ENCODE data around the gene TSPYL2.

Gene TSPYL2

GRCh38 chrX:53082773-53083616 is 828 bp downstream of the TSPYL2 start:
- Histone ChIP-seq H3K27ac (peak overlapping the region; percentile 97), H3K4me3 (peak overlapping the region; percentile 88 to 92), H3K36me3 (peaks cover 8 to 21% (median 9%) of the 10 kb centered on the region in 3 donors), H3K4me1 (peaks cover 0 to 49% (median 11%) of the 10 kb centered on the region in 4 donors), H3K27me3 (no peaks in the 10 kb centered on the region), H3K9me3 (no peaks in the 10 kb centered on the region)
- DNase-seq = no peak
- TF ChIP-seq, protein P1, sequence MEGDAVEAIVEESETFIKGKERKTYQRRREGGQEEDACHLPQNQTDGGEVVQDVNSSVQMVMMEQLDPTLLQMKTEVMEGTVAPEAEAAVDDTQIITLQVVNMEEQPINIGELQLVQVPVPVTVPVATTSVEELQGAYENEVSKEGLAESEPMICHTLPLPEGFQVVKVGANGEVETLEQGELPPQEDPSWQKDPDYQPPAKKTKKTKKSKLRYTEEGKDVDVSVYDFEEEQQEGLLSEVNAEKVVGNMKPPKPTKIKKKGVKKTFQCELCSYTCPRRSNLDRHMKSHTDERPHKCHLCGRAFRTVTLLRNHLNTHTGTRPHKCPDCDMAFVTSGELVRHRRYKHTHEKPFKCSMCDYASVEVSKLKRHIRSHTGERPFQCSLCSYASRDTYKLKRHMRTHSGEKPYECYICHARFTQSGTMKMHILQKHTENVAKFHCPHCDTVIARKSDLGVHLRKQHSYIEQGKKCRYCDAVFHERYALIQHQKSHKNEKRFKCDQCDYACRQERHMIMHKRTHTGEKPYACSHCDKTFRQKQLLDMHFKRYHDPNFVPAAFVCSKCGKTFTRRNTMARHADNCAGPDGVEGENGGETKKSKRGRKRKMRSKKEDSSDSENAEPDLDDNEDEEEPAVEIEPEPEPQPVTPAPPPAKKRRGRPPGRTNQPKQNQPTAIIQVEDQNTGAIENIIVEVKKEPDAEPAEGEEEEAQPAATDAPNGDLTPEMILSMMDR (IDR thresholded peaks at IDR 0.05) = no peak
- intact Hi-C loops (cut with DNase I; ENCODE audit: low total_unique reads) = no loop called here

- TF ChIP-seq, protein P1 (IDR thresholded peaks at IDR 0.05) = no peak
- Histone ChIP-seq H3K27ac (peak overlapping the region; percentile 97), H3K4me3 (peak overlapping the region; percentile 88 to 92)
Observed at GRCh38 chrX:53084043-53084570, 1.9 kb downstream of the TSPYL2 start.

GRCh38 chrX:53084863-53085262 is 2.7 kb downstream of the TSPYL2 start:
- DNase-seq = no peak
- Histone ChIP-seq H3K9me3 (no peaks in the 10 kb centered on the region), H3K36me3 (peaks cover 8 to 21% (median 9%) of the 10 kb centered on the region in 3 donors), H3K27me3 (no peaks in the 10 kb centered on the region), H3K27ac (peak overlapping the region; percentile 97), H3K4me3 (peak overlapping the region; percentile 88 to 92), H3K4me1 (peaks cover 0 to 50% (median 12%) of the 10 kb centered on the region in 4 donors)
- intact Hi-C loops (cut with DNase I; ENCODE audit: low total_unique reads) = no loop called here
- TF ChIP-seq, protein P1 (IDR thresholded peaks at IDR 0.05) = no peak

More at GRCh38 chrX:53084043-53084570, 1.9 kb downstream of the TSPYL2 start:
- Histone ChIP-seq H3K36me3 (peaks cover 8 to 21% (median 9%) of the 10 kb centered on the region in 3 donors), H3K4me1 (peaks cover 0 to 50% (median 12%) of the 10 kb centered on the region in 4 donors), H3K9me3 (no peaks in the 10 kb centered on the region), H3K27me3 (no peaks in the 10 kb centered on the region)
- intact Hi-C loops (cut with DNase I; ENCODE audit: low total_unique reads) = no loop called here
- no peak for DNase-seq

GRCh38 chrX:53085661-53086229 is 3.6 kb downstream of the TSPYL2 start:
- DNase-seq = no peak
- Histone ChIP-seq H3K27ac (peak overlapping the region; percentile 82 to 97), H3K4me1 (peaks cover 0 to 47% (median 12%) of the 10 kb centered on the region in 4 donors), H3K27me3 (no peaks in the 10 kb centered on the region), H3K4me3 (peak overlapping the region in 1 of 2 donors; percentile 52), H3K9me3 (no peaks in the 10 kb centered on the region), H3K36me3 (peaks cover 8 to 21% (median 9%) of the 10 kb centered on the region in 3 donors)
- intact Hi-C loops (cut with DNase I; ENCODE audit: low total_unique reads) = no loop called here
- TF ChIP-seq, protein P1 (IDR thresholded peaks at IDR 0.05) = no peak

- Histone ChIP-seq H3K27me3 (no peaks in the 10 kb centered on the region), H3K27ac (peak overlapping the region; percentile 82 to 97), H3K4me3 (peak overlapping the region in 1 of 2 donors; percentile 52), H3K9me3 (no peaks in the 10 kb centered on the region), H3K36me3 (peaks cover 8 to 21% (median 9%) of the 10 kb centered on the region in 3 donors), H3K4me1 (peaks cover 0 to 44% (median 12%) of the 10 kb centered on the region in 4 donors)
- TF ChIP-seq, protein P1 (IDR thresholded peaks at IDR 0.05) = no peak
- intact Hi-C loops (cut with DNase I; ENCODE audit: low total_unique reads) = no loop called here
- peak; percentile 67 to 86 for DNase-seq
Observed at GRCh38 chrX:53086464-53086863, 4.3 kb downstream of the TSPYL2 start.

Data from tibial artery (tissue), 4 donors.